Immature natural killer cell (primary cell): Measurements from ENCODE around the gene GNG11. TPM values are rescaled to one million over a fixed set of nuclear protein-coding genes. Genes with fewer than 3 reads are reported as not detected.

Source experiments
- DNase-seq, 3 donors: peaks; one replicate each; pipeline ENCODE4 v3.0.0; 2022; ENCODE audit warnings: mixed read lengths in 1 of 3
- H3K27ac Mint-ChIP-seq, 6 donors: one replicate each; pipeline ENCODE4 v1.8.0; 2020; ENCODE audit warnings: mixed read lengths in 6 of 6, mild to moderate bottlenecking in 5 of 6, inconsistent platforms in 4 of 6, moderate library complexity in 3 of 6
- H3K27me3 Mint-ChIP-seq, 3 donors: one replicate each; pipeline ENCODE4 v1.8.0; 2020 to 2021; ENCODE audit warnings: low read depth in 3 of 3, mild to moderate bottlenecking in 3 of 3, mixed read lengths in 3 of 3, moderate library complexity in 3 of 3, inconsistent platforms in 1 of 3
- H3K36me3 Mint-ChIP-seq, 3 donors: one replicate each; pipeline ENCODE4 v1.8.0; 2020; ENCODE audit warnings: mixed read lengths in 3 of 3, inconsistent platforms in 2 of 3, mild to moderate bottlenecking in 2 of 3
- H3K4me1 Mint-ChIP-seq, 2 donors: one replicate each; pipeline ENCODE4 v1.8.0; 2020; ENCODE audit warnings: inconsistent platforms in 2 of 2, mild to moderate bottlenecking in 2 of 2, mixed read lengths in 2 of 2, moderate library complexity in 1 of 2
- H3K4me3 Mint-ChIP-seq, 5 donors: one replicate each; pipeline ENCODE4 v1.8.0; 2020; ENCODE audit warnings: mild to moderate bottlenecking in 5 of 5, mixed read lengths in 5 of 5, inconsistent platforms in 3 of 5, moderate library complexity in 3 of 5
- H3K9me3 Mint-ChIP-seq, 6 donors: one replicate each; pipeline ENCODE4 v1.8.0; 2020; ENCODE audit warnings: mild to moderate bottlenecking in 6 of 6, mixed read lengths in 6 of 6, inconsistent platforms in 4 of 6, moderate library complexity in 3 of 6
- polyA plus RNA-seq, 3 donors: library from polyadenylated mRNA; unstranded; fragments of 300-500 nt; fragmentation: Illumina TruSeq; gene quantifications; one replicate each; pipeline ENCODE4 v1.2.3, GENCODE V29; 2021

The GNG11 gene
- polyA plus RNA-seq, 3 donors from 2014 or later = 1.1 to 8.5 (median 1.5) TPM

GRCh38 chr7:93920496-93921182 is 896 bp upstream of the GNG11 start:
- Mint-ChIP-seq H3K27me3 (peaks cover 6 to 17% (median 13%) of the 10 kb centered on the region in 3 donors), H3K4me3 (peak overlapping the region in 2 of 5 donors; percentile 38 to 72), H3K4me1 (peaks cover 0 to 4% of the 10 kb centered on the region in 2 donors)

GRCh38 chr7:93921186-93921585 is 349 bp upstream of the GNG11 start:
- Mint-ChIP-seq H3K36me3 (no peaks in the 10 kb centered on the region), H3K4me1 (peaks cover 0 to 4% of the 10 kb centered on the region in 2 donors), H3K27me3 (peaks cover 6 to 17% (median 13%) of the 10 kb centered on the region in 3 donors), H3K9me3 (peaks cover 0 to 1% (median 0%) of the 10 kb centered on the region in 6 donors), H3K27ac (no peak overlapping the region), H3K4me3 (peak overlapping the region; percentile 13 to 72 (median 54))
- no peak for DNase-seq

More at GRCh38 chr7:93920496-93921182, 896 bp upstream of the GNG11 start:
- no peak for DNase-seq
- Mint-ChIP-seq H3K36me3 (no peaks in the 10 kb centered on the region), H3K27ac (no peak overlapping the region), H3K9me3 (peaks cover 0 to 1% (median 0%) of the 10 kb centered on the region in 6 donors)

- DNase-seq = no peak
- no peak overlapping the region for H3K27ac Mint-ChIP-seq
- peaks cover 0 to 4% of the 10 kb centered on the region in 2 donors for H3K4me1 Mint-ChIP-seq
- no peak overlapping the region for H3K4me3 Mint-ChIP-seq
- peaks cover 6 to 13% (median 9%) of the 10 kb centered on the region in 3 donors for H3K27me3 Mint-ChIP-seq
- no peaks in the 10 kb centered on the region for H3K9me3 Mint-ChIP-seq
- no peaks in the 10 kb centered on the region for H3K36me3 Mint-ChIP-seq
These were observed 1.8 kb downstream of the GNG11 start for GRCh38 chr7:93923296-93923695.

GRCh38 chr7:93923942-93924341 is 2.4 kb downstream of the GNG11 start:
- H3K27ac Mint-ChIP-seq = no peak overlapping the region

GRCh38 chr7:93926800-93927199 is 5.3 kb downstream of the GNG11 start:
- H3K27me3 Mint-ChIP-seq = peaks cover 6 to 9% (median 8%) of the 10 kb centered on the region in 3 donors

More at GRCh38 chr7:93923942-93924341, 2.4 kb downstream of the GNG11 start:
- H3K9me3 Mint-ChIP-seq = no peaks in the 10 kb centered on the region
- H3K4me3 Mint-ChIP-seq = no peak overlapping the region
- DNase-seq = no peak
- H3K4me1 Mint-ChIP-seq = peaks cover 0 to 4% of the 10 kb centered on the region in 2 donors
- H3K36me3 Mint-ChIP-seq = no peaks in the 10 kb centered on the region
- H3K27me3 Mint-ChIP-seq = peaks cover 6 to 13% (median 9%) of the 10 kb centered on the region in 3 donors

GRCh38 chr7:93927585-93927984 is 6.0 kb downstream of the GNG11 start:
- no peak overlapping the region for H3K4me3 Mint-ChIP-seq
- DNase-seq = no peak
- no peak overlapping the region for H3K27ac Mint-ChIP-seq
- no peaks in the 10 kb centered on the region for H3K9me3 Mint-ChIP-seq
- H3K36me3 Mint-ChIP-seq = no peaks in the 10 kb centered on the region
- no peaks in the 10 kb centered on the region for H3K4me1 Mint-ChIP-seq
- peaks cover 6 to 8% (median 7%) of the 10 kb centered on the region in 3 donors for H3K27me3 Mint-ChIP-seq

More at GRCh38 chr7:93926800-93927199, 5.3 kb downstream of the GNG11 start:
- no peak overlapping the region for H3K4me3 Mint-ChIP-seq
- H3K4me1 Mint-ChIP-seq = peaks cover 0 to 2% of the 10 kb centered on the region in 2 donors
- DNase-seq = no peak
- H3K9me3 Mint-ChIP-seq = no peaks in the 10 kb centered on the region
- H3K36me3 Mint-ChIP-seq = no peaks in the 10 kb centered on the region
- H3K27ac Mint-ChIP-seq = no peak overlapping the region

GRCh38 chr7:93931655-93932054 is 10.1 kb downstream of the GNG11 start:
- Mint-ChIP-seq H3K9me3 (peaks cover 0 to 4% (median 0%) of the 10 kb centered on the region in 6 donors), H3K4me3 (no peak overlapping the region), H3K36me3 (no peaks in the 10 kb centered on the region), H3K4me1 (no peaks in the 10 kb centered on the region), H3K27ac (no peak overlapping the region), H3K27me3 (peaks cover 2 to 10% (median 4%) of the 10 kb centered on the region in 3 donors)
- DNase-seq = no peak

GRCh38 chr7:93933156-93933555 is 11.6 kb downstream of the GNG11 start:
- Mint-ChIP-seq H3K4me3 (no peak overlapping the region), H3K4me1 (no peaks in the 10 kb centered on the region), H3K36me3 (no peaks in the 10 kb centered on the region), H3K9me3 (peaks cover 0 to 4% (median 0%) of the 10 kb centered on the region in 6 donors), H3K27ac (no peak overlapping the region), H3K27me3 (peaks cover 3 to 10% (median 4%) of the 10 kb centered on the region in 3 donors)
- no peak for DNase-seq

GRCh38 chr7:93935102-93935501 is 13.6 kb downstream of the GNG11 start:
- no peak for DNase-seq
- Mint-ChIP-seq H3K4me1 (no peaks in the 10 kb centered on the region), H3K4me3 (no peak overlapping the region), H3K27ac (no peak overlapping the region), H3K9me3 (peaks cover 0 to 4% (median 0%) of the 10 kb centered on the region in 6 donors), H3K36me3 (no peaks in the 10 kb centered on the region), H3K27me3 (peaks cover 4 to 11% (median 5%) of the 10 kb centered on the region in 3 donors)

GRCh38 chr7:93937818-93938217 is 16.3 kb downstream of the GNG11 start:
- Mint-ChIP-seq H3K27me3 (peaks cover 6 to 13% (median 7%) of the 10 kb centered on the region in 3 donors), H3K9me3 (peaks cover 0 to 4% (median 0%) of the 10 kb centered on the region in 6 donors), H3K36me3 (no peaks in the 10 kb centered on the region), H3K4me1 (no peaks in the 10 kb centered on the region), H3K27ac (no peak overlapping the region), H3K4me3 (no peak overlapping the region)
- no peak for DNase-seq

- Mint-ChIP-seq H3K4me3 (no peak overlapping the region), H3K27me3 (peaks cover 5 to 13% (median 7%) of the 10 kb centered on the region in 3 donors), H3K4me1 (no peaks in the 10 kb centered on the region), H3K9me3 (peaks cover 0 to 4% (median 0%) of the 10 kb centered on the region in 6 donors), H3K36me3 (no peaks in the 10 kb centered on the region), H3K27ac (no peak overlapping the region)
- no peak for DNase-seq
These were observed 16.8 kb downstream of the GNG11 start for GRCh38 chr7:93938293-93938692.

- no peak for DNase-seq
- Mint-ChIP-seq H3K36me3 (peaks cover 0 to 5% (median 0%) of the 10 kb centered on the region in 3 donors), H3K4me3 (no peak overlapping the region), H3K27me3 (peaks cover 3 to 9% (median 5%) of the 10 kb centered on the region in 3 donors), H3K27ac (no peak overlapping the region), H3K4me1 (no peaks in the 10 kb centered on the region), H3K9me3 (peaks cover 0 to 4% (median 0%) of the 10 kb centered on the region in 6 donors)
These were observed 20.4 kb downstream of the GNG11 start for GRCh38 chr7:93941945-93942344.

- no peak for DNase-seq
- Mint-ChIP-seq H3K4me1 (no peaks in the 10 kb centered on the region), H3K27me3 (peaks cover 3 to 5% (median 5%) of the 10 kb centered on the region in 3 donors), H3K4me3 (no peak overlapping the region), H3K36me3 (peaks cover 0 to 5% (median 0%) of the 10 kb centered on the region in 3 donors), H3K27ac (no peak overlapping the region), H3K9me3 (peaks cover 0 to 2% (median 0%) of the 10 kb centered on the region in 6 donors)
These were observed 22.4 kb downstream of the GNG11 start for GRCh38 chr7:93943816-93944540.

- peaks cover 0 to 2% (median 0%) of the 10 kb centered on the region in 6 donors for H3K9me3 Mint-ChIP-seq
- DNase-seq = no peak
- H3K36me3 Mint-ChIP-seq = peaks cover 0 to 5% (median 0%) of the 10 kb centered on the region in 3 donors
- no peaks in the 10 kb centered on the region for H3K4me1 Mint-ChIP-seq
- no peak overlapping the region for H3K4me3 Mint-ChIP-seq
- peaks cover 4 to 5% (median 4%) of the 10 kb centered on the region in 3 donors for H3K27me3 Mint-ChIP-seq
- no peak overlapping the region for H3K27ac Mint-ChIP-seq
These were observed 23.1 kb downstream of the GNG11 start for GRCh38 chr7:93944673-93945072.
